ENCODE measurements around the gene ZBTB8OS. TPM values are rescaled to one million over a fixed set of nuclear protein-coding genes. Genes with fewer than 3 reads are reported as not detected.

ZBTB8OS gene
- total and polyA plus RNA-seq, 9 of the 15 experiments (the other 6 are each of a cell fraction or from before 2014, with no cell fraction given) = 54.8 to 230 (median 107) TPM

DNA sequence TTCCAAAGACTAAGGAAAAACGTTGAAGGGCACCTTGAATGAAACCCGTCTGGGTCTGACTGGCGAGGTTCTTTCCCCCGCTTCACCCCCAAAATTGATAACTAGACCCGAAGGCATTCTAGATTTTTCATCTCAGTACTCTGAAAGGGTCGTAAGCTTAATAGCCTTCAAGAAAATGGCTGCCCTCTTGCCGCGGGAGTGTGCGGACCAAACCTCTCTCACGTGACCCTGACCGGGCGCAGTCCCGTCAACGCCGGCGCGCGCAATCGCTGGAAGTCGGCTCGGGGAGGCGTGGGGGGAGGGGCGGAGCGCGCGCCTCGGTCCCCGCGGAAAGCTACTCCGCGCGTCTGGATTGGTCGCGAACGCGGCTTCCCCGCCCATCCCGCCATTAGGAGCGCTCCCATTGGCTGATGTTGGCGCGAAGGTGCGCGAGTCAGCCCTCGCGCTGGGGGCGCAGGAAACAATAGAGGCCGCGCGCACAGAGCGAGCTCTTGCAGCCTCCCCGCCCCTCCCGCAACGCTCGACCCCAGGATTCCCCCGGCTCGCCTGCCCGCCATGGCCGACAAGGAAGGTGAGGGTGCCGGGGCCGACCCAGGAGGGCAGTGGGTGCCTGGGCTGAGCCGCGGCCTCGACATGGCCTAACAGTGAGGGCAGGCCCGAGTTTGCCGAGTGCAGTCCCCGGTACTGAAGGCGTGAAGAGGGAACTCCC, 556 bp upstream of the ZBTB8OS start, which contains the start of gene RBBP4 (continued):
- TF ChIP-seq ZNF764 (CRISPR knock-in tag; IDR thresholded peaks at IDR 0.05; ENCODE audit: low read depth) (0 out of 2 replicates have a peak, but pooled peaks have one; percentile 70), ZNF445 (CRISPR knock-in tag; IDR thresholded peaks at IDR 0.05; ENCODE audit: low read depth) (peak; percentile 96), PPARD (CRISPR knock-in tag; IDR thresholded peaks at IDR 0.05) (0 out of 2 replicates have a peak, but pooled peaks have one; percentile 67), PTRF (tag; IDR thresholded peaks at IDR 0.05) (peak; percentile 92), CREBBP (IDR thresholded peaks at IDR 0.05; ENCODE audit: low read depth, low read length) (no peak), BCL6 (CRISPR knock-in tag; IDR thresholded peaks at IDR 0.05) (peak; percentile 96), EZH2 (IDR thresholded peaks at IDR 0.05; ENCODE audit: borderline replicate concordance, low read depth, low read length) (no peak), ELF1 (tag; IDR thresholded peaks at IDR 0.05) (peak; percentile 88), CXXC5 (CRISPR knock-in tag; IDR thresholded peaks at IDR 0.05) (peak; percentile 99), BRF2 (IDR thresholded peaks at IDR 0.05; ENCODE audit: borderline replicate concordance, insufficient read depth, insufficient read length) (no peak), ERF (CRISPR knock-in tag; IDR thresholded peaks at IDR 0.05) (peak; percentile 98), THAP12 (CRISPR knock-in tag; IDR thresholded peaks at IDR 0.05) (peak; percentile 52; the same call in 1 of the 2 replicates), ARHGAP35 (IDR thresholded peaks at IDR 0.05; ENCODE audit: partially characterized antibody) (no peak), ETV1 (tag; conservative IDR thresholded peaks at IDR 0.05; ENCODE audit: low read depth) (no peak), SMARCC2 (IDR thresholded peaks at IDR 0.05; ENCODE audit: low read depth) (no peak), THRAP3 (IDR thresholded peaks at IDR 0.05; ENCODE audit: borderline replicate concordance) (no peak; the same call in 1 of the 2 replicates), HIVEP1 (CRISPR knock-in tag; IDR thresholded peaks at IDR 0.05) (peak; percentile 97), PHB (CRISPR knock-in tag; IDR thresholded peaks at IDR 0.05) (no peak)
- TF ChIP-seq, protein P1, sequence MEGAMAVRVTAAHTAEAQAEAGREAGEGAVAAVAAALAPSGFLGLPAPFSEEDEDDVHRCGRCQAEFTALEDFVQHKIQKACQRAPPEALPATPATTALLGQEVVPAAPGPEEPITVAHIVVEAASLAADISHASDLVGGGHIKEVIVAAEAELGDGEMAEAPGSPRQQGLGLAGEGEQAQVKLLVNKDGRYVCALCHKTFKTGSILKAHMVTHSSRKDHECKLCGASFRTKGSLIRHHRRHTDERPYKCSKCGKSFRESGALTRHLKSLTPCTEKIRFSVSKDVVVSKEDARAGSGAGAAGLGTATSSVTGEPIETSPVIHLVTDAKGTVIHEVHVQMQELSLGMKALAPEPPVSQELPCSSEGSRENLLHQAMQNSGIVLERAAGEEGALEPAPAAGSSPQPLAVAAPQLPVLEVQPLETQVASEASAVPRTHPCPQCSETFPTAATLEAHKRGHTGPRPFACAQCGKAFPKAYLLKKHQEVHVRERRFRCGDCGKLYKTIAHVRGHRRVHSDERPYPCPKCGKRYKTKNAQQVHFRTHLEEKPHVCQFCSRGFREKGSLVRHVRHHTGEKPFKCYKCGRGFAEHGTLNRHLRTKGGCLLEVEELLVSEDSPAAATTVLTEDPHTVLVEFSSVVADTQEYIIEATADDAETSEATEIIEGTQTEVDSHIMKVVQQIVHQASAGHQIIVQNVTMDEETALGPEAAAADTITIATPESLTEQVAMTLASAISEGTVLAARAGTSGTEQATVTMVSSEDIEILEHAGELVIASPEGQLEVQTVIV (CRISPR knock-in tag; IDR thresholded peaks at IDR 0.05; ENCODE audit: borderline replicate concordance) = no peak
